IPS-18a (cell line): ENCODE results near the gene TNS1.
"Not testable (repeated sequence)": the region's sequence is repeated elsewhere in the genome, so short reads cannot be mapped to it uniquely, and the experiment has no call there.

ENCODE experiments used
- H3K27ac ChIP-seq: one replicate; pipeline ENCODE4 v1.5.1; 2013; ENCODE audit warnings: low read length
- H3K27me3 ChIP-seq: one replicate; pipeline ENCODE4 v1.6.1; 2013; ENCODE audit warnings: mild to moderate bottlenecking, low read length; ENCODE audit not compliant: control insufficient read depth, insufficient read depth
- H3K36me3 ChIP-seq: one replicate; pipeline ENCODE4 v1.6.1; 2013; ENCODE audit warnings: low read depth, low read length; ENCODE audit not compliant: control insufficient read depth
- H3K4me1 ChIP-seq: one replicate; pipeline ENCODE4 v1.6.1; 2013; ENCODE audit warnings: low read depth, low read length; ENCODE audit not compliant: control insufficient read depth
- H3K4me3 ChIP-seq: one replicate; pipeline ENCODE4 v1.5.1; 2013; ENCODE audit warnings: low read length
- H3K9ac ChIP-seq: one replicate; pipeline ENCODE4 v1.6.1; 2013; ENCODE audit warnings: mild to moderate bottlenecking, low read length, moderate library complexity
- H3K9me3 ChIP-seq: one replicate; pipeline ENCODE4 v1.6.1; 2013; ENCODE audit warnings: low read depth, low read length; ENCODE audit not compliant: control insufficient read depth

The TNS1 gene

GRCh38 chr2:217790195-217790594 is 212.6 kb downstream of the TNS1 start:
- Histone ChIP-seq H3K4me1 (no peaks in the 10 kb centered on the region), H3K27ac (no peak overlapping the region), H3K9ac (no peak overlapping the region), H3K9me3 (no peaks in the 10 kb centered on the region), H3K4me3 (no peak overlapping the region), H3K36me3 (no peaks in the 10 kb centered on the region), H3K27me3 (peaks cover 5% of the 10 kb centered on the region)

- no peaks in the 10 kb centered on the region for H3K4me1 ChIP-seq
- no peak overlapping the region for H3K27ac ChIP-seq
- no peak overlapping the region for H3K4me3 ChIP-seq
- peaks cover 5% of the 10 kb centered on the region for H3K27me3 ChIP-seq
- no peaks in the 10 kb centered on the region for H3K9me3 ChIP-seq
- no peaks in the 10 kb centered on the region for H3K36me3 ChIP-seq
- no peak overlapping the region for H3K9ac ChIP-seq
Observed at GRCh38 chr2:217789736-217790181, 213.0 kb downstream of the TNS1 start.

GRCh38 chr2:217789003-217789735 is 213.6 kb downstream of the TNS1 start:
- Histone ChIP-seq H3K4me1 (no peaks in the 10 kb centered on the region), H3K4me3 (no peak overlapping the region), H3K36me3 (no peaks in the 10 kb centered on the region), H3K27ac (no peak overlapping the region), H3K9ac (no peak overlapping the region), H3K27me3 (peaks cover 5% of the 10 kb centered on the region), H3K9me3 (no peaks in the 10 kb centered on the region)

GRCh38 chr2:217788669-217789002 is 214.2 kb downstream of the TNS1 start:
- Histone ChIP-seq H3K9me3 (no peaks in the 10 kb centered on the region), H3K27me3 (peaks cover 5% of the 10 kb centered on the region), H3K4me3 (no peak overlapping the region), H3K4me1 (no peaks in the 10 kb centered on the region), H3K9ac (no peak overlapping the region), H3K27ac (no peak overlapping the region), H3K36me3 (no peaks in the 10 kb centered on the region)

GRCh38 chr2:217787160-217787877 is 215.5 kb downstream of the TNS1 start:
- Histone ChIP-seq H3K4me1 (no peaks in the 10 kb centered on the region), H3K9me3 (no peaks in the 10 kb centered on the region), H3K36me3 (no peaks in the 10 kb centered on the region), H3K27me3 (peaks cover 5% of the 10 kb centered on the region), H3K9ac (no peak overlapping the region), H3K27ac (no peak overlapping the region), H3K4me3 (no peak overlapping the region)

GRCh38 chr2:217786560-217786959 is 216.2 kb downstream of the TNS1 start:
- not testable (repeated sequence) for H3K9me3 ChIP-seq, H3K27me3 ChIP-seq, H3K4me3 ChIP-seq, H3K9ac ChIP-seq, H3K27ac ChIP-seq, H3K36me3 ChIP-seq, H3K4me1 ChIP-seq

- Histone ChIP-seq H3K4me1 (no peaks in the 10 kb centered on the region), H3K9ac (no peak overlapping the region), H3K4me3 (no peak overlapping the region), H3K27me3 (peaks cover 5% of the 10 kb centered on the region), H3K36me3 (no peaks in the 10 kb centered on the region), H3K27ac (no peak overlapping the region), H3K9me3 (no peaks in the 10 kb centered on the region)
Observed at GRCh38 chr2:217785544-217786045, 217.2 kb downstream of the TNS1 start.

GRCh38 chr2:217784996-217785543 is 217.7 kb downstream of the TNS1 start:
- Histone ChIP-seq H3K27ac (no peak overlapping the region), H3K4me1 (no peaks in the 10 kb centered on the region), H3K9me3 (no peaks in the 10 kb centered on the region), H3K27me3 (peaks cover 5% of the 10 kb centered on the region), H3K4me3 (no peak overlapping the region), H3K36me3 (no peaks in the 10 kb centered on the region), H3K9ac (no peak overlapping the region)

GRCh38 chr2:217783243-217783642 is 219.6 kb downstream of the TNS1 start:
- Histone ChIP-seq H3K36me3 (no peaks in the 10 kb centered on the region), H3K4me3 (no peak overlapping the region), H3K9me3 (no peaks in the 10 kb centered on the region), H3K27ac (no peak overlapping the region), H3K9ac (no peak overlapping the region), H3K27me3 (peaks cover 5% of the 10 kb centered on the region), H3K4me1 (no peaks in the 10 kb centered on the region)

- Histone ChIP-seq H3K9ac (no peak overlapping the region), H3K4me3 (no peak overlapping the region), H3K4me1 (no peaks in the 10 kb centered on the region), H3K36me3 (no peaks in the 10 kb centered on the region), H3K9me3 (no peaks in the 10 kb centered on the region), H3K27ac (no peak overlapping the region), H3K27me3 (no peaks in the 10 kb centered on the region)
Observed at GRCh38 chr2:217777906-217778305, 224.9 kb downstream of the TNS1 start.

- Histone ChIP-seq H3K4me1 (no peaks in the 10 kb centered on the region), H3K9ac (no peak overlapping the region), H3K27me3 (no peaks in the 10 kb centered on the region)
Observed at GRCh38 chr2:217776631-217777030, 226.2 kb downstream of the TNS1 start.

More at GRCh38 chr2:217776631-217777030, 226.2 kb downstream of the TNS1 start:
- no peaks in the 10 kb centered on the region for H3K36me3 ChIP-seq
- no peak overlapping the region for H3K27ac ChIP-seq
- no peak overlapping the region for H3K4me3 ChIP-seq
- H3K9me3 ChIP-seq = no peaks in the 10 kb centered on the region
